Measurements from ENCODE around the gene SMIM38. TPM values are rescaled to one million over a fixed set of nuclear protein-coding genes. Genes with fewer than 3 reads are reported as not detected.

Gene SMIM38
- total and polyA plus RNA-seq, 5 donors from 2014 or later, result 0.07 to 1.3 (median 0.11) TPM; not detected in 2

GRCh38 chr11:69111624-69112542 is 43.9 kb upstream of the SMIM38 start:
- H3K4me1 ChIP-seq (ENCODE audit: control insufficient read depth, insufficient read depth, low read length, poor library complexity, severe bottlenecking), result no peaks in the 10 kb centered on the region
- DNase-seq, result no peak
- peaks cover 2 to 4% of the 10 kb centered on the region in 2 experiments for H3K9me3 ChIP-seq (ENCODE audit: control insufficient read depth in 2 of 2, low read length in 2 of 2)
- no peaks in the 10 kb centered on the region for H3K36me3 ChIP-seq (ENCODE audit: control insufficient read depth, insufficient read depth, low read length)
- ATAC-seq (ENCODE audit: low read depth in 2 of 2), result no peak
- no peaks in the 10 kb centered on the region for H3K27me3 ChIP-seq (ENCODE audit: control insufficient read depth, insufficient read depth, low read length)
- no peak overlapping the region for H3K4me3 ChIP-seq (ENCODE audit: low read depth, low read length)
- Mint-ChIP-seq H3K9me3 (peaks cover 0 to 9% (median 4%) of the 10 kb centered on the region in 7 donors), H3K27ac (no peak overlapping the region), H3K27me3 (no peaks in the 10 kb centered on the region), H3K4me3 (no peak overlapping the region), H3K36me3 (peaks cover 9% of the 10 kb centered on the region), H3K4me1 (peaks cover 0 to 7% (median 4%) of the 10 kb centered on the region in 4 donors)
- H3K27ac ChIP-seq (ENCODE audit: insufficient read depth, low read length, poor library complexity, severe bottlenecking), result no peak overlapping the region

- H3K4me1 Mint-ChIP-seq, result peaks cover 0 to 5% (median 4%) of the 10 kb centered on the region in 4 donors
- peaks cover 9% of the 10 kb centered on the region for H3K36me3 Mint-ChIP-seq
- no peak overlapping the region for H3K4me3 Mint-ChIP-seq
- no peaks in the 10 kb centered on the region for H3K36me3 ChIP-seq (ENCODE audit: control insufficient read depth, insufficient read depth, low read length)
- no peak overlapping the region for H3K4me3 ChIP-seq (ENCODE audit: low read depth, low read length)
- no peak for DNase-seq
- H3K27ac Mint-ChIP-seq, result peak overlapping the region in 1 of 3 donors; percentile 76
- H3K27me3 Mint-ChIP-seq, result no peaks in the 10 kb centered on the region
- no peaks in the 10 kb centered on the region for H3K4me1 ChIP-seq (ENCODE audit: control insufficient read depth, insufficient read depth, low read length, poor library complexity, severe bottlenecking)
- no peaks in the 10 kb centered on the region for H3K27me3 ChIP-seq (ENCODE audit: control insufficient read depth, insufficient read depth, low read length)
- no peaks in the 10 kb centered on the region for H3K9me3 ChIP-seq (ENCODE audit: control insufficient read depth in 2 of 2, low read length in 2 of 2)
- no peak overlapping the region for H3K27ac ChIP-seq (ENCODE audit: insufficient read depth, low read length, poor library complexity, severe bottlenecking)
- H3K9me3 Mint-ChIP-seq, result peaks cover 0 to 9% (median 2%) of the 10 kb centered on the region in 7 donors
- ATAC-seq (ENCODE audit: low read depth in 2 of 2), result no peak
These were observed 42.5 kb upstream of the SMIM38 start for GRCh38 chr11:69113226-69113625.

GRCh38 chr11:69113646-69114340 is 41.9 kb upstream of the SMIM38 start:
- no peak overlapping the region for H3K4me3 ChIP-seq (ENCODE audit: low read depth, low read length)
- DNase-seq (no peak), ATAC-seq (ENCODE audit: low read depth in 2 of 2) (no peak)
- H3K27me3 Mint-ChIP-seq, result no peaks in the 10 kb centered on the region
- no peak overlapping the region for H3K27ac Mint-ChIP-seq
- H3K36me3 Mint-ChIP-seq, result peaks cover 9% of the 10 kb centered on the region
- no peaks in the 10 kb centered on the region for H3K36me3 ChIP-seq (ENCODE audit: control insufficient read depth, insufficient read depth, low read length)
- peaks cover 0 to 9% (median 2%) of the 10 kb centered on the region in 7 donors for H3K9me3 Mint-ChIP-seq
- no peak overlapping the region for H3K4me3 Mint-ChIP-seq
- no peak overlapping the region for H3K27ac ChIP-seq (ENCODE audit: insufficient read depth, low read length, poor library complexity, severe bottlenecking)
- no peaks in the 10 kb centered on the region for H3K4me1 ChIP-seq (ENCODE audit: control insufficient read depth, insufficient read depth, low read length, poor library complexity, severe bottlenecking)
- no peaks in the 10 kb centered on the region for H3K27me3 ChIP-seq (ENCODE audit: control insufficient read depth, insufficient read depth, low read length)
- no peaks in the 10 kb centered on the region for H3K9me3 ChIP-seq (ENCODE audit: control insufficient read depth in 2 of 2, low read length in 2 of 2)
- H3K4me1 Mint-ChIP-seq, result peaks cover 0 to 5% (median 4%) of the 10 kb centered on the region in 4 donors

- H3K27me3 ChIP-seq (ENCODE audit: control insufficient read depth, insufficient read depth, low read length), result no peaks in the 10 kb centered on the region
- H3K4me1 Mint-ChIP-seq, result peaks cover 0 to 10% (median 4%) of the 10 kb centered on the region in 4 donors
- peak overlapping the region in 1 of 3 donors; percentile 81 for H3K27ac Mint-ChIP-seq
- H3K36me3 ChIP-seq (ENCODE audit: control insufficient read depth, insufficient read depth, low read length), result no peaks in the 10 kb centered on the region
- no peak overlapping the region for H3K4me3 ChIP-seq (ENCODE audit: low read depth, low read length)
- peaks cover 9% of the 10 kb centered on the region for H3K36me3 Mint-ChIP-seq
- H3K4me3 Mint-ChIP-seq, result no peak overlapping the region
- H3K9me3 Mint-ChIP-seq, result peaks cover 0 to 9% (median 2%) of the 10 kb centered on the region in 7 donors
- no peak overlapping the region for H3K27ac ChIP-seq (ENCODE audit: insufficient read depth, low read length, poor library complexity, severe bottlenecking)
- no peak for ATAC-seq (ENCODE audit: low read depth in 2 of 2)
- no peaks in the 10 kb centered on the region for H3K9me3 ChIP-seq (ENCODE audit: control insufficient read depth in 2 of 2, low read length in 2 of 2)
- no peaks in the 10 kb centered on the region for H3K27me3 Mint-ChIP-seq
- H3K4me1 ChIP-seq (ENCODE audit: control insufficient read depth, insufficient read depth, low read length, poor library complexity, severe bottlenecking), result no peaks in the 10 kb centered on the region
- DNase-seq, result no peak
These were observed 41.4 kb upstream of the SMIM38 start for GRCh38 chr11:69114362-69114761.

GRCh38 chr11:69114811-69115523 is 40.8 kb upstream of the SMIM38 start:
- no peaks in the 10 kb centered on the region for H3K27me3 Mint-ChIP-seq
- DNase-seq (no peak), ATAC-seq (ENCODE audit: low read depth in 2 of 2) (no peak)
- peaks cover 0 to 9% (median 2%) of the 10 kb centered on the region in 7 donors for H3K9me3 Mint-ChIP-seq
- no peak overlapping the region for H3K27ac ChIP-seq (ENCODE audit: insufficient read depth, low read length, poor library complexity, severe bottlenecking)
- H3K4me1 Mint-ChIP-seq, result peaks cover 0 to 14% (median 2%) of the 10 kb centered on the region in 4 donors
- no peak overlapping the region for H3K4me3 Mint-ChIP-seq
- no peaks in the 10 kb centered on the region for H3K27me3 ChIP-seq (ENCODE audit: control insufficient read depth, insufficient read depth, low read length)
- H3K36me3 Mint-ChIP-seq, result peaks cover 4% of the 10 kb centered on the region
- no peaks in the 10 kb centered on the region for H3K9me3 ChIP-seq (ENCODE audit: control insufficient read depth in 2 of 2, low read length in 2 of 2)
- H3K4me1 ChIP-seq (ENCODE audit: control insufficient read depth, insufficient read depth, low read length, poor library complexity, severe bottlenecking), result no peaks in the 10 kb centered on the region
- peak overlapping the region in 1 of 3 donors; percentile 81 for H3K27ac Mint-ChIP-seq
- H3K36me3 ChIP-seq (ENCODE audit: control insufficient read depth, insufficient read depth, low read length), result no peaks in the 10 kb centered on the region
- H3K4me3 ChIP-seq (ENCODE audit: low read depth, low read length), result no peak overlapping the region

GRCh38 chr11:69115586-69116560 is 39.9 kb upstream of the SMIM38 start:
- no peaks in the 10 kb centered on the region for H3K9me3 ChIP-seq (ENCODE audit: control insufficient read depth in 2 of 2, low read length in 2 of 2)
- no peak overlapping the region for H3K4me3 ChIP-seq (ENCODE audit: low read depth, low read length)
- Mint-ChIP-seq H3K4me1 (peaks cover 0 to 20% (median 3%) of the 10 kb centered on the region in 4 donors), H3K36me3 (no peaks in the 10 kb centered on the region), H3K4me3 (no peak overlapping the region), H3K27me3 (no peaks in the 10 kb centered on the region), H3K27ac (no peak overlapping the region), H3K9me3 (peaks cover 0 to 4% (median 0%) of the 10 kb centered on the region in 7 donors)
- no peaks in the 10 kb centered on the region for H3K27me3 ChIP-seq (ENCODE audit: control insufficient read depth, insufficient read depth, low read length)
- no peaks in the 10 kb centered on the region for H3K36me3 ChIP-seq (ENCODE audit: control insufficient read depth, insufficient read depth, low read length)
- H3K27ac ChIP-seq (ENCODE audit: insufficient read depth, low read length, poor library complexity, severe bottlenecking), result no peak overlapping the region
- DNase-seq, result no peak
- no peaks in the 10 kb centered on the region for H3K4me1 ChIP-seq (ENCODE audit: control insufficient read depth, insufficient read depth, low read length, poor library complexity, severe bottlenecking)
- ATAC-seq (ENCODE audit: low read depth in 2 of 2), result no peak
